ENCODE data around the gene XPNPEP2.

Gene XPNPEP2

GRCh38 chrX:129808158-129808828, 69.5 kb downstream of the XPNPEP2 start:
- no peak for TF ChIP-seq CTCF (IDR thresholded peaks at IDR 0.05)

GRCh38 chrX:129808829-129809796, 70.3 kb downstream of the XPNPEP2 start:
- TF ChIP-seq CTCF (IDR thresholded peaks at IDR 0.05) = no peak

- no peak for TF ChIP-seq CTCF (IDR thresholded peaks at IDR 0.05)
These were observed 75.0 kb downstream of the XPNPEP2 start for GRCh38 chrX:129813662-129814368.

- TF ChIP-seq CTCF (IDR thresholded peaks at IDR 0.05) = no peak
These were observed 79.3 kb downstream of the XPNPEP2 start for GRCh38 chrX:129818123-129818522.

Data from LNCAP (cell line).